Measurements from ENCODE around the gene MTFR1L. TPM values are rescaled to one million over a fixed set of nuclear protein-coding genes. Genes with fewer than 3 reads are reported as not detected.

Gene MTFR1L
- total RNA-seq, 4 donors from 2014 or later, result 73.2 to 125 (median 93.6) TPM

DNA sequence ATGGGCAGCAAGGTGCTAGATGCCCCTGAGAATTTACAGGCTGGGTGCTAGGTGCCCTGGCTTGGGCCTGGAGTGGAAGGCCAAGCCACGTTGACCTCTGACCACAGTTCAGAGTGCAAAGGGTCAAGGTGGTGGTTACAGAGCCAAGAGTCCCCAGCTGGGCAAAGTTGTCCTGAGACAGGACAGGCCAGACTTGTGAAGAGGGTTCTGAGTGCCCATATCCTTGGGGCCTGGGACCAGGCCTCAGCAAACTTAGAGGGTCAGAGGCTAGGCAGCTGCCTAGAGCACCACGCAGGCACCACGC, 38.7 kb upstream of the MTFR1L start:
- no peak for DNase-seq
- intact Hi-C loops (cut with DNase I; ENCODE audit: low total_unique reads) (no loop called here), in situ Hi-C loops (cut with MboI; ENCODE audit: low pct_ligation_motif_present in 1 of 4, low pct_unique_long_range_greater_than_20kb in 1 of 4, low sequenced_read_pairs in 3 of 4) (loop anchor here in 1 of 4 donors (25.0 kb wide), 1 partner anchor 169 kb away; the partner anchor contains the start of gene MAN1C1)
- Histone ChIP-seq H3K9me3 (no peaks in the 10 kb centered on the region), H3K27me3 (no peaks in the 10 kb centered on the region), H3K36me3 (no peaks in the 10 kb centered on the region), H3K4me3 (no peak overlapping the region), H3K27ac (no peak overlapping the region), H3K4me1 (peaks cover 0 to 26% (median 0%) of the 10 kb centered on the region in 4 donors)
- 85% methylated on average over 3 of the region's 3 CpGs; no CpG with 5 or more reads in 1 of the 2 donors for WGBS, 2 donors (ENCODE audit: low coverage in 1 of 2)
- TF ChIP-seq POLR2AphosphoS5 (IDR thresholded peaks at IDR 0.05) (no peak), EP300 (IDR thresholded peaks at IDR 0.05; ENCODE audit: low read depth) (no peak), POLR2A (IDR thresholded peaks at IDR 0.05) (no peak)
- TF ChIP-seq, protein P1, sequence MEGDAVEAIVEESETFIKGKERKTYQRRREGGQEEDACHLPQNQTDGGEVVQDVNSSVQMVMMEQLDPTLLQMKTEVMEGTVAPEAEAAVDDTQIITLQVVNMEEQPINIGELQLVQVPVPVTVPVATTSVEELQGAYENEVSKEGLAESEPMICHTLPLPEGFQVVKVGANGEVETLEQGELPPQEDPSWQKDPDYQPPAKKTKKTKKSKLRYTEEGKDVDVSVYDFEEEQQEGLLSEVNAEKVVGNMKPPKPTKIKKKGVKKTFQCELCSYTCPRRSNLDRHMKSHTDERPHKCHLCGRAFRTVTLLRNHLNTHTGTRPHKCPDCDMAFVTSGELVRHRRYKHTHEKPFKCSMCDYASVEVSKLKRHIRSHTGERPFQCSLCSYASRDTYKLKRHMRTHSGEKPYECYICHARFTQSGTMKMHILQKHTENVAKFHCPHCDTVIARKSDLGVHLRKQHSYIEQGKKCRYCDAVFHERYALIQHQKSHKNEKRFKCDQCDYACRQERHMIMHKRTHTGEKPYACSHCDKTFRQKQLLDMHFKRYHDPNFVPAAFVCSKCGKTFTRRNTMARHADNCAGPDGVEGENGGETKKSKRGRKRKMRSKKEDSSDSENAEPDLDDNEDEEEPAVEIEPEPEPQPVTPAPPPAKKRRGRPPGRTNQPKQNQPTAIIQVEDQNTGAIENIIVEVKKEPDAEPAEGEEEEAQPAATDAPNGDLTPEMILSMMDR (IDR thresholded peaks at IDR 0.05), result no peak

DNA sequence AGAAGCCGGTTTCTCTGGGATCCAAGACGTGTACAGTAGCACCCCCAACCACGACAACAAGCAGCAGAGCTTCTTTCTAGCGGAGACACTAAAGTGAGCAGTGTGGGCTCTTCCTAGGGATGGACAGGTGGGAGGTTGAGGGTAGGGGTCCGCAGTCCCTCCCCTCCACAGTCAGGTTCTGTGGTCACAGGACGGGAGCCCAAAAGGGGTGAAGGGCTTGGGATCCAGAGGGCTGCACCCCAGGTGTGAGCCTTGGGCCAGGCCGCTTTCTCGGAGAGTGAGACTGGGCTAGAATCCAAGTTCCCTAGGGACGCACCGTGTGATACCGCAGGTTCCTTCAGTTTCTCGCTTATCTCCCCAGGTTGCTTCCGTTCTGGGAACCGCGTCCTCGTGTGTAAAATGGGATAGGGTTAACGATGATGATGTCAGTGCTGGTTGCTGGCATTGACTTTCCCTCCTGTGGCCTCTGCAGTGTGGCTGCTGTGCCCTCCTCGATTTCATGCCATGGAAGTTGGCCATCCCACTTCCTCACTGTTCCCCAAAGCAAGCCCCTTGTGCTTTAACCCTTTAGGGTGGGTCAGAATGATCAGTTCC, 37.0 kb upstream of the MTFR1L start:
- no peak overlapping the region for H3K27ac ChIP-seq
- no peak for DNase-seq
- H3K9me3 ChIP-seq, result no peaks in the 10 kb centered on the region
- TF ChIP-seq EP300 (IDR thresholded peaks at IDR 0.05; ENCODE audit: low read depth) (no peak), POLR2AphosphoS5 (IDR thresholded peaks at IDR 0.05) (no peak), POLR2A (IDR thresholded peaks at IDR 0.05) (no peak)
- TF ChIP-seq, protein P1 (IDR thresholded peaks at IDR 0.05), result no peak
- in situ Hi-C loops (cut with MboI; ENCODE audit: low pct_ligation_motif_present in 1 of 4, low pct_unique_long_range_greater_than_20kb in 1 of 4, low sequenced_read_pairs in 3 of 4), result loop anchor here in 1 of 4 donors (25.0 kb wide), 1 partner anchor 170 kb away; the partner anchor contains the start of gene MAN1C1
- H3K4me3 ChIP-seq, result no peak overlapping the region
- intact Hi-C loops (cut with DNase I; ENCODE audit: low total_unique reads), result no loop called here
- WGBS, 2 donors (ENCODE audit: low coverage in 1 of 2), result 70 to 75% methylated on average over 3 to 16 of the region's 18 CpGs
- H3K4me1 ChIP-seq, result peaks cover 0 to 32% (median 0%) of the 10 kb centered on the region in 4 donors
- no peaks in the 10 kb centered on the region for H3K36me3 ChIP-seq
- H3K27me3 ChIP-seq, result no peaks in the 10 kb centered on the region

DNA sequence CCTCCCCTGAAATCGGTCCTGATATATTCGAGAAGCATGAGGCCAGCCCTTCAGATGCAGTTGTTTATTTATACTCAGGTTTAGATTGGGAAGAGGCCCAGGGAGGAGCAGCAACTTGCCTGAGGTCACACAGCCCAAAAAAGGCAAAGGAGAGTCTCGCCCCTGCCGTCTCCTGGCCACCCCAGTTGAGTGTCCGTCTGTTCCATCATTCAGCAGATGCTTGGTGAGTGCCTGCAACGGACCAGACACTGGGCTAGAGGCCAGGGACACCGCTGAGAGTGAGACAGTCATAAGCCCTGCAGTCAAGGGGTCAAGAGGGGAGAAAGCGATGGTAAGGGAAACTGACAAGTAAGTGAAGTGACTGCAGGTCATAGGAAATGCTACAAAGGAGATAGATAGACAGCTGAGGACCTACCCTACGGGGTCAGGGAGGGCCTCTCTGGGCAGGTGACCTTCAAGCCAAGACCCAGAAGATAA, 35.1 kb upstream of the MTFR1L start:
- DNase-seq, result no peak
- TF ChIP-seq, protein P1 (IDR thresholded peaks at IDR 0.05), result no peak
- no peak for TF ChIP-seq EP300 (IDR thresholded peaks at IDR 0.05; ENCODE audit: low read depth)
- in situ Hi-C loops (cut with MboI; ENCODE audit: low pct_ligation_motif_present in 1 of 4, low pct_unique_long_range_greater_than_20kb in 1 of 4, low sequenced_read_pairs in 3 of 4) (loop anchor here in 1 of 4 donors (25.0 kb wide), 1 partner anchor 172 kb away; the partner anchor contains the start of gene MAN1C1), intact Hi-C loops (cut with DNase I; ENCODE audit: low total_unique reads) (loop anchor here (1.0 kb wide), 1 partner anchor 30 kb away; no protein-coding TSS in a partner anchor)
- H3K4me3 ChIP-seq, result no peak overlapping the region
- no peaks in the 10 kb centered on the region for H3K36me3 ChIP-seq
- H3K27me3 ChIP-seq, result no peaks in the 10 kb centered on the region
- peaks cover 0 to 30% (median 0%) of the 10 kb centered on the region in 4 donors for H3K4me1 ChIP-seq
- WGBS, 2 donors (ENCODE audit: low coverage in 1 of 2), result 42 to 66% methylated on average over 4 to 9 of the region's 9 CpGs
- no peak overlapping the region for H3K27ac ChIP-seq
- no peaks in the 10 kb centered on the region for H3K9me3 ChIP-seq

DNA sequence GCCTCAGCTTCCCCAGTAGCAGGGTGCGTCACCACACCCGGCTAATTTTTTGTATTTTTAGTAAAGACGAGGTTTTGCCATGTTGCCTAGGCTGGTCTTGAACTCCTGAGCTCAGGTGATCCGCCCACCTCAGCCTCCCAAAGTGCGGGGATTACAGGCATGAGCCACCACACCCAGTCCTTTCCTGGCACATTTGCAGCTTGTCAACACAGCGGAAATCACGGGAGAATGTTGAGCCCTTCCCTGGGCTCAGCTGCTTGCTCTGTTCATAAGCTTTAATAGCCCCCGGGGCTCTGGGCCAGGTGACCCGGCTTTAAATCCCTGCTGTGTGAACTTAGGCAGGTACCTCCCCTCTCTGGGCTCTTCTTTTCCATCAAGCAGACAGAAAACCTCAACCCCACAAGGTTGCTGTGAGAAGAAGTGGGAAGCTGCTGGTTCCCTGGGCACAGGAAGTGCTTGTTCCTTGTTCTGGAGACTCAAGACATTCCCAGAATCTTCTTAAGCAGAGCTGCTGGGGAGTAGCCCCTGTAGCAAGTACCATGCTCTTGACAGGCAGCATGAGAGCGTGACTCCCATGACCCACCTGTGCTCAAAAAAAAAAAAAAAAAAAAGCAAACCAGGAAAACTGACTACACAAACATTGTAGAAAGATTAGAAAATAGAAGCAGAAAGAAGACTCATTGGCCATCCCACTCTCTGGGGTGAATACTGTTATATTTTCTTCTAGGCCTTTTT, 34.3 kb upstream of the MTFR1L start:
- Histone ChIP-seq H3K9me3 (no peaks in the 10 kb centered on the region), H3K27me3 (no peaks in the 10 kb centered on the region), H3K4me1 (peaks cover 0 to 22% (median 0%) of the 10 kb centered on the region in 4 donors), H3K36me3 (no peaks in the 10 kb centered on the region), H3K4me3 (no peak overlapping the region), H3K27ac (peak overlapping the region in 1 of 4 donors; percentile 15)
- intact Hi-C loops (cut with DNase I; ENCODE audit: low total_unique reads) (loop anchor here (1.0 kb wide), 1 partner anchor 29 kb away; no protein-coding TSS in a partner anchor), in situ Hi-C loops (cut with MboI; ENCODE audit: low pct_ligation_motif_present in 1 of 4, low pct_unique_long_range_greater_than_20kb in 1 of 4, low sequenced_read_pairs in 3 of 4) (loop anchor here in 1 of 4 donors (25.0 kb wide), 1 partner anchor 173 kb away; the partner anchor contains the start of gene MAN1C1)
- DNase-seq, result no peak
- no peak for TF ChIP-seq POLR2AphosphoS5 (IDR thresholded peaks at IDR 0.05)
- TF ChIP-seq POLR2A (IDR thresholded peaks at IDR 0.05), result no peak
- no peak for TF ChIP-seq EP300 (IDR thresholded peaks at IDR 0.05; ENCODE audit: low read depth)
- TF ChIP-seq, protein P1 (IDR thresholded peaks at IDR 0.05), result no peak
- WGBS, 2 donors (ENCODE audit: low coverage in 1 of 2), result 62 to 75% methylated on average over 5 to 10 of the region's 10 CpGs

Data from transverse colon (tissue), 4 donors.